22Rv1 (cell line): ENCODE results near the gene CST8.

Experiments
- CTCF ChIP-seq: fragments of 450-650 bp; IDR thresholded peaks from 2 replicates; pipeline ENCODE4 v1.5.1; 2017; ENCODE audit warnings: mild to moderate bottlenecking
- ZFX ChIP-seq: fragments of 450-650 bp; IDR thresholded peaks from 2 replicates; pipeline ENCODE4 v1.6.1; 2017; ENCODE audit warnings: antibody characterized with exemption, borderline replicate concordance

DNA sequence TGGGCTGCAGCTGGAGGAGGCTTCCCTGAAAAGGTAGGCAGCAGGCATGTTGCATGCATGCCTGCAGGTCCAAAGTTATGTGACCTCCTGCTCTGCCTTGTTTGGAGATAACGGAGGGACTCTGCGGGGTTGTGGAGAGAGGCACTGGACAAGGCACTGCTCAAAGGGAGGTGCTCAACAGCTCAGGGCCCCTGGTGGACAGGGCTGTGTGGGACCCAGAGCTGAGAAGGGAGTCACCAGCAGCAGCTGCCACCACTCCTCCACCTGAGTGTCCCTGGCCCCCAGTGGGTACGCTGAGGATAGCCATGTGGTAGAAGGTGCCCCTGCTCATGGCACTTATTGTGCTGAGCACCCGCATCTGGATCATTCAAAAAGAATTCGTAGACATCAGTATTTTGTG lies 15.5 kb upstream of the CST8 start:
- TF ChIP-seq CTCF (no peak), ZFX (no peak)
